H9 (cell line): Measurements from ENCODE around the gene NEB. TPM values are rescaled to one million over a fixed set of nuclear protein-coding genes. Genes with fewer than 3 reads are reported as not detected.

Experiments
- DNase-seq: peaks from one replicate; pipeline ENCODE4 v3.0.0-alpha.2; 2017
- H2AFZ ChIP-seq: one replicate; pipeline ENCODE4 v1.6.1; 2013; ENCODE audit warnings: mild to moderate bottlenecking, low read length, control low read depth, moderate library complexity
- H2AK5ac ChIP-seq: 2 replicates; pipeline ENCODE4 v1.6.1; 2013; ENCODE audit warnings: low read length, control low read depth, mixed read lengths; ENCODE audit not compliant: insufficient read length
- H2BK120ac ChIP-seq: one replicate; pipeline ENCODE4 v1.6.1; 2013; ENCODE audit warnings: low read depth, mild to moderate bottlenecking, low read length, control low read depth, inconsistent platforms; ENCODE audit not compliant: poor library complexity, severe bottlenecking
- H2BK12ac ChIP-seq: 2 replicates; pipeline ENCODE4 v1.6.1; 2013; ENCODE audit warnings: low read length, control low read depth, mixed read lengths, low read depth; ENCODE audit not compliant: insufficient read length
- H2BK15ac ChIP-seq: 2 replicates; pipeline ENCODE4 v1.6.1; 2013; ENCODE audit warnings: low read depth, low read length, control low read depth
- H2BK20ac ChIP-seq: one replicate; pipeline ENCODE4 v1.6.1; 2013; ENCODE audit warnings: low read depth, mild to moderate bottlenecking, low read length, control low read depth, inconsistent platforms; ENCODE audit not compliant: poor library complexity, severe bottlenecking
- H2BK5ac ChIP-seq: 2 replicates; pipeline ENCODE4 v1.6.1; 2013; ENCODE audit warnings: low read length, control low read depth, mixed read lengths; ENCODE audit not compliant: insufficient read length
- H3K14ac ChIP-seq: 2 replicates; pipeline ENCODE4 v1.6.1; 2013; ENCODE audit warnings: low read length, control low read depth; ENCODE audit not compliant: insufficient read depth
- H3K18ac ChIP-seq: 2 replicates; pipeline ENCODE4 v1.6.1; 2013; ENCODE audit warnings: low read depth, mild to moderate bottlenecking, mixed read lengths, low read length, control low read depth; ENCODE audit not compliant: insufficient read length
- H3K23ac ChIP-seq: 2 replicates; pipeline ENCODE4 v1.6.1; 2013; ENCODE audit warnings: low read length, control low read depth, mixed read lengths, low read depth; ENCODE audit not compliant: insufficient read length
- H3K23me2 ChIP-seq: 2 replicates; pipeline ENCODE4 v1.6.1; 2013; ENCODE audit warnings: low read depth, mild to moderate bottlenecking, mixed read lengths, low read length, control low read depth; ENCODE audit not compliant: insufficient read length, poor library complexity, severe bottlenecking
- H3K27ac ChIP-seq: 2 replicates; pipeline ENCODE4 v1.5.1; 2013; ENCODE audit warnings: low read length, control low read depth, mixed read lengths, low read depth; ENCODE audit not compliant: insufficient read length
- H3K27me3 ChIP-seq: 2 replicates; pipeline ENCODE4 v1.6.1; 2013; ENCODE audit warnings: low read length, control low read depth, inconsistent platforms; ENCODE audit not compliant: insufficient read depth
- H3K4ac ChIP-seq: 2 replicates; pipeline ENCODE4 v1.6.1; 2013; ENCODE audit warnings: low read depth, mild to moderate bottlenecking, control low read depth, inconsistent platforms, low read length, moderate library complexity
- H3K4me1 ChIP-seq: 2 replicates; pipeline ENCODE4 v1.6.1; 2013; ENCODE audit warnings: low read length, control low read depth, inconsistent platforms; ENCODE audit not compliant: insufficient read depth
- H3K4me2 ChIP-seq: 2 replicates; pipeline ENCODE4 v1.6.1; 2013; ENCODE audit warnings: low read length, control low read depth, mixed read lengths; ENCODE audit not compliant: insufficient read length, insufficient read depth
- H3K56ac ChIP-seq: 2 replicates; pipeline ENCODE4 v1.6.1; 2013; ENCODE audit warnings: low read depth, mild to moderate bottlenecking, mixed read lengths, low read length, control low read depth; ENCODE audit not compliant: insufficient read length
- H3K79me1 ChIP-seq: 2 replicates; pipeline ENCODE4 v1.6.1; 2013; ENCODE audit warnings: low read depth, mild to moderate bottlenecking, moderate library complexity, low read length, control low read depth, inconsistent platforms; ENCODE audit not compliant: insufficient read depth, poor library complexity, severe bottlenecking
- H3K79me2 ChIP-seq: 2 replicates; pipeline ENCODE4 v1.6.1; 2013; ENCODE audit warnings: low read length, control low read depth, inconsistent platforms; ENCODE audit not compliant: insufficient read depth
- H3K9ac ChIP-seq: 2 replicates; pipeline ENCODE4 v1.6.1; 2013; ENCODE audit warnings: low read length, control low read depth, mixed read lengths; ENCODE audit not compliant: insufficient read length; ENCODE audit errors: extremely low read depth
- H3K9me3 ChIP-seq: one replicate; pipeline ENCODE4 v1.6.1; 2013; ENCODE audit warnings: low read depth, low read length, inconsistent platforms; ENCODE audit not compliant: control insufficient read depth
- H3T11ph ChIP-seq: one replicate; pipeline ENCODE4 v1.6.1; 2013; ENCODE audit warnings: mild to moderate bottlenecking, low read length, control low read depth, inconsistent platforms
- H4K20me1 ChIP-seq: one replicate; pipeline ENCODE4 v1.6.1; 2013; ENCODE audit not compliant: control insufficient read depth, insufficient read length, insufficient read depth
- H4K5ac ChIP-seq: 2 replicates; pipeline ENCODE4 v1.6.1; 2013; ENCODE audit warnings: low read depth, mild to moderate bottlenecking, mixed read lengths, low read length, control low read depth; ENCODE audit not compliant: insufficient read length
- H4K8ac ChIP-seq: replicated peaks from 2 replicates; pipeline ENCODE4 v1.6.1; 2013; ENCODE audit warnings: low read length, control low read depth, mixed read lengths, low read depth; ENCODE audit not compliant: insufficient read length
- H4K91ac ChIP-seq: 2 replicates; pipeline ENCODE4 v1.6.1; 2013; ENCODE audit warnings: low read depth, mild to moderate bottlenecking, moderate library complexity, mixed read lengths, low read length, control low read depth; ENCODE audit not compliant: insufficient read length
- H3K27ac Mint-ChIP-seq, 3 experiments: 2 replicates in 2 of 3; 3 replicates in 1 of 3; pipeline ENCODE4 v1.8.0; 2020 to 2021; ENCODE audit warnings: mixed read lengths in 3 of 3, mild to moderate bottlenecking in 1 of 3, moderate library complexity in 1 of 3
- H3K27me3 Mint-ChIP-seq: 2 replicates; pipeline ENCODE4 v1.8.0; 2021; ENCODE audit warnings: low read depth, mild to moderate bottlenecking, moderate library complexity, mixed read lengths
- H3K36me3 Mint-ChIP-seq, 3 experiments: 2 replicates in 2 of 3; 3 replicates in 1 of 3; pipeline ENCODE4 v1.8.0; 2020 to 2021; ENCODE audit warnings: low read depth in 3 of 3, mixed read lengths in 3 of 3; ENCODE audit not compliant: insufficient read depth in 1 of 3
- H3K4me1 Mint-ChIP-seq, 2 experiments: 2 replicates each; pipeline ENCODE4 v1.8.0; 2020; ENCODE audit warnings: mixed read lengths in 2 of 2
- H3K4me3 Mint-ChIP-seq, 2 experiments: 2 replicates in 1 of 2; 3 replicates in 1 of 2; pipeline ENCODE4 v1.8.0; 2020 to 2021; ENCODE audit warnings: mild to moderate bottlenecking in 2 of 2, mixed read lengths in 2 of 2, moderate library complexity in 1 of 2
- H3K9me3 Mint-ChIP-seq, 2 experiments: 2 replicates in 1 of 2; 3 replicates in 1 of 2; pipeline ENCODE4 v1.8.0; 2020; ENCODE audit warnings: mild to moderate bottlenecking in 2 of 2, mixed read lengths in 2 of 2, moderate library complexity in 1 of 2
- CTCF ChIP-seq: fragments of 200-600 bp; sonication (generic); conservative IDR thresholded peaks from 3 replicates; pipeline ENCODE4 v1.8.0; 2021; ENCODE audit warnings: antibody characterized with exemption, mild to moderate bottlenecking
- WGBS: extraction: QIAGEN DNeasy Blood & Tissue Kit; methylation state at CpG from one replicate; pipeline ENCODE4 v1.1.7; 2013; ENCODE audit warnings: missing lambda C conversion rate, low lambda C conversion rate, mixed read lengths; ENCODE audit not compliant: insufficient read length; ENCODE audit errors: extremely low coverage; 5-methylcytosine and 5-hydroxymethylcytosine counted together
- total RNA-seq: library from RNA; stranded (reverse); gene quantifications from 2 replicates; pipeline ENCODE4 v1.2.1, GENCODE V29; 2021

Gene NEB
- total RNA-seq, 1 experiment from 2014 or later = 0.98 TPM

- Histone ChIP-seq H2BK120ac (no peak overlapping the region), H4K5ac (no peak overlapping the region), H3K9me3 (no peaks in the 10 kb centered on the region), H3K4me1 (no peaks in the 10 kb centered on the region), H4K8ac (no peak overlapping the region), H2BK15ac (no peak overlapping the region), H2AK5ac (no peak overlapping the region), H3K79me2 (no peaks in the 10 kb centered on the region), H3T11ph (no peak overlapping the region), H3K18ac (no peak overlapping the region), H3K14ac (no peak overlapping the region), H2AFZ (no peak overlapping the region), H4K20me1 (no peaks in the 10 kb centered on the region), H3K4me2 (no peak overlapping the region), H3K23ac (no peak overlapping the region), H4K91ac (no peak overlapping the region), H3K9ac (no peak overlapping the region), H3K79me1 (no peaks in the 10 kb centered on the region), H2BK5ac (no peak overlapping the region), H2BK12ac (no peak overlapping the region), H3K27ac (no peak overlapping the region), H2BK20ac (no peak overlapping the region), H3K27me3 (no peaks in the 10 kb centered on the region), H3K56ac (no peak overlapping the region), H3K4ac (no peak overlapping the region), H3K23me2 (no peaks in the 10 kb centered on the region)
- no CpG with 5 or more reads among the region's 6 CpGs for WGBS
- H3K36me3 Mint-ChIP-seq = peaks cover 10 to 25% (median 20%) of the 10 kb centered on the region in 3 experiments; a peak in 6 of 7 replicates
- TF ChIP-seq CTCF = no peak
- peaks cover 0 to 5% of the 10 kb centered on the region in 2 experiments; a peak in 3 of 4 replicates for H3K4me1 Mint-ChIP-seq
- H3K27ac Mint-ChIP-seq = no peak overlapping the region
- 0 out of 5 replicates have a peak, but pooled peaks cover 0 to 2% of the 10 kb centered on the region in 2 experiments for H3K9me3 Mint-ChIP-seq
- DNase-seq = no peak
- no peak overlapping the region for H3K4me3 Mint-ChIP-seq
- H3K27me3 Mint-ChIP-seq = no peaks in the 10 kb centered on the region
Measured at GRCh38 chr2:151782378-151783132, 48.3 kb upstream of the NEB start.
